ENCODE measurements around the gene TMEM132C. TPM values are rescaled to one million over a fixed set of nuclear protein-coding genes. Genes with fewer than 3 reads are reported as not detected.

Gene TMEM132C
- total and polyA plus RNA-seq, 2 of the 8 experiments (the other 6 are each of a cell fraction or from before 2014, with no cell fraction given): 0.23 to 0.76 TPM

- CTCF ChIA-PET (ENCODE audit: partially characterized antibody): interaction anchor here (0.7 to 2.5 kb wide), 6 partner anchors 8 to 1231 kb away, joined by 3 to 9 read pairs (median 4); no protein-coding TSS in a partner anchor
- H3K18ac ChIP-seq (ENCODE audit: extremely low read depth, low read length): no peak overlapping the region
- H2AFZ ChIP-seq (ENCODE audit: low read length): no peak overlapping the region
- H3K56ac ChIP-seq (replicated peaks; ENCODE audit: insufficient read length, low read depth, low read length): no peak overlapping the region
- H3K14ac ChIP-seq (ENCODE audit: insufficient read length): no peak overlapping the region
- no peak overlapping the region for H2BK120ac ChIP-seq (replicated peaks; ENCODE audit: low read depth, low read length)
- no peaks in the 10 kb centered on the region for H3K79me2 ChIP-seq (ENCODE audit: control insufficient read depth in 1 of 2, insufficient read depth in 2 of 2, low read length in 2 of 2)
- DNase-seq (ENCODE audit: low read depth in 1 of 2, low spot score in 2 of 2) (no peak), FAIRE-seq (no peak)
- H3K4ac ChIP-seq (replicated peaks; ENCODE audit: insufficient read length, low read depth, low read length): no peak overlapping the region
- peak overlapping the region; percentile 8; the same call in 1 of the 2 replicates for H2BK15ac ChIP-seq (ENCODE audit: low read length)
- H3K23ac ChIP-seq (ENCODE audit: insufficient read length): no peak overlapping the region
- no peak overlapping the region for H2BK12ac ChIP-seq (ENCODE audit: low read depth, low read length)
- peaks cover 0 to 2% of the 10 kb centered on the region in 2 experiments for H4K20me1 ChIP-seq (replicated peaks in 1 of 2; ENCODE audit: control insufficient read depth in 1 of 2, insufficient read depth in 2 of 2, low read length in 2 of 2)
- H3K4me1 ChIP-seq (replicated peaks in 1 of 4; ENCODE audit: control insufficient read depth in 3 of 4, insufficient read depth in 4 of 4, low read length in 3 of 4): peaks cover 0 to 7% (median 4%) of the 10 kb centered on the region in 4 experiments; a peak in 3 of 7 replicates
- no peak overlapping the region for H3K4me3 ChIP-seq (ENCODE audit: extremely low read depth in 1 of 4, insufficient read depth in 2 of 4, low read depth in 3 of 4, low read length in 4 of 4)
- no peak overlapping the region for H2BK5ac ChIP-seq (ENCODE audit: low read depth, low read length)
- no peak overlapping the region for H2AK5ac ChIP-seq (ENCODE audit: low read depth, low read length)
- no peak overlapping the region for H3K27ac ChIP-seq (ENCODE audit: low read depth, low read length)
- H3K23me2 ChIP-seq (ENCODE audit: low read depth, low read length): no peaks in the 10 kb centered on the region
- TF ChIP-seq TEAD4 (IDR thresholded peaks at IDR 0.05; ENCODE audit: low read depth, low read length) (no peak), TAF7 (optimal IDR thresholded peaks at IDR 0.05; ENCODE audit: borderline replicate concordance, low read depth, low read length) (no peak), MAX (IDR thresholded peaks at IDR 0.05) (peak; percentile 75), USF2 (IDR thresholded peaks at IDR 0.05; ENCODE audit: low read length) (no peak), ZNF274 (IDR thresholded peaks at IDR 0.05; ENCODE audit: borderline replicate concordance, extremely low read depth, low read length) (no peak), E2F6 (IDR thresholded peaks at IDR 0.05) (peak; percentile 89), SP4 (IDR thresholded peaks at IDR 0.05; ENCODE audit: low read length) (no peak)
- H4K8ac ChIP-seq (ENCODE audit: extremely low read depth, insufficient read depth, low read length): no peak overlapping the region
- no peaks in the 10 kb centered on the region for H3K79me1 ChIP-seq (ENCODE audit: low read depth, low read length)
- H3K27me3 ChIP-seq (replicated peaks in 1 of 4; ENCODE audit: control insufficient read depth in 3 of 4, extremely low read depth in 1 of 4, insufficient read depth in 3 of 4, low read length in 3 of 4): peaks cover 6 to 38% (median 26%) of the 10 kb centered on the region in 4 experiments
- WGBS, 2 experiments (ENCODE audit: extremely low coverage in 1 of 2, insufficient coverage in 1 of 2, insufficient read length in 1 of 2, insufficient replicate concordance in 2 of 2, low coverage in 1 of 2, low lambda C conversion rate in 2 of 2, missing lambda C conversion rate in 1 of 2): 44% methylated on average over 11 of the region's 11 CpGs; no CpG with 5 or more reads in 1 of the 2 experiments
- H4K91ac ChIP-seq (replicated peaks; ENCODE audit: insufficient read length, low read length): no peak overlapping the region
- no peak overlapping the region for H3K9ac ChIP-seq (replicated peaks in 1 of 4; ENCODE audit: extremely low read depth in 1 of 4, low read depth in 3 of 4, low read length in 3 of 4)
- H3K9me3 ChIP-seq (ENCODE audit: insufficient read depth in 2 of 2, low read depth in 1 of 2, low read length in 1 of 2): no peaks in the 10 kb centered on the region
- no peak overlapping the region for H2BK20ac ChIP-seq (ENCODE audit: low read length)
- POLR2A ChIA-PET (ENCODE audit: partially characterized antibody): no interaction called here
- H3K36me3 ChIP-seq (ENCODE audit: control insufficient read depth in 2 of 4, insufficient read depth in 4 of 4, low read length in 3 of 4): no peaks in the 10 kb centered on the region
- no peak overlapping the region for H4K5ac ChIP-seq (ENCODE audit: insufficient read length, low read depth, low read length)
- peak overlapping the region in 1 of 2 experiments; percentile 2; a peak in 2 of 4 replicates for H3K4me2 ChIP-seq (ENCODE audit: insufficient read depth in 1 of 2, low read depth in 2 of 2, low read length in 2 of 2)
Measured at GRCh38 chr12:128298091-128298748, 31.2 kb downstream of the TMEM132C start.
